ENCODE measurements around the gene KAT8. TPM values are rescaled to one million over a fixed set of nuclear protein-coding genes. Genes with fewer than 3 reads are reported as not detected.

The KAT8 gene
- total RNA-seq, 1 donor from 2014 or later = 33.5 TPM

DNA sequence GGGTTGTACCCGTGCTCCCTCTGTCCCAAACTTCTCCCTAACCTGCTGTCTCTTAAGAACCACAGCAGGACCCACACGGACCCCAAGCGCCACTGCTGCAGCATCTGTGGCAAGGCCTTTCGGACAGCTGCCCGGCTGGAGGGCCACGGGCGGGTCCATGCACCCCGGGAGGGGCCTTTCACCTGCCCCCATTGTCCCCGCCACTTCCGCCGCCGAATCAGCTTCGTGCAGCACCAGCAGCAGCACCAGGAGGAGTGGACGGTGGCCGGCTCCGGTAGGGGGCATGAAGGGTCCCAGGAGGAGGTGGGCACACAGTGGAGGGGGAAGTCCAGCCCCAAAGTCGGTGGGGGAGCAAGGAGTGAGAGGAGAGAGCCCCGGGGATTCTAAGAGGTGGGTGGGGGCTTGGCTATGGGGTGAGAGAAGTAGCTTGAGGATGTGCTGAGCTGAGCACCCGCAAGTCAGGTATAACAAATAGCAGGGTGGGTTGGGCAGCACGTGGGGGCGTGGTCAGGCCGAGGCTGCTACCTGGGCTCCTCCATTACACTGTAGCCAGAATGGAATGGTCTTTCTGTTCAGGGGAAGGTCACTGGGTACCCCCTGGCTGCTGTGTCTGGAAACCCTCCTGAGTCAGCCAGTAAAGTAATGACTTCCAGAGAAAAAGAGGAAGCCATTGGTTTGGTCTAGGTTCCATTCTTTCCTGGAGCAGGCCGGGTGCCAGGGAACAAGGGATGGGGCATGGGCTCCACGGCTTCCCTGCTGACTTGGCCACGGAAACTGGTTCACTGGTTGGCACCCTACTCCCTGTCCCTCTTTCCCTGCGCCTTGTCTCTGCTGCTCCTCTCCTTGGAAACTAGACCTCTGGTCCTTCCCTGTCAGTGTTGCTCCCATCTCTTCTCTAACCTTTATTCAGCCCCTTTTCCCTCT, 35.8 kb upstream of the KAT8 start:
- Mint-ChIP-seq H3K27me3 (ENCODE audit: low read depth, unreplicated experiment) (no peaks in the 10 kb centered on the region), H3K27ac (ENCODE audit: unreplicated experiment) (no peak overlapping the region), H3K4me1 (ENCODE audit: low read depth, unreplicated experiment) (no peaks in the 10 kb centered on the region), H3K9me3 (ENCODE audit: unreplicated experiment) (no peaks in the 10 kb centered on the region), H3K4me3 (ENCODE audit: unreplicated experiment) (no peak overlapping the region), H3K36me3 (ENCODE audit: low read depth, unreplicated experiment) (peaks cover 23% of the 10 kb centered on the region)
- peaks cover 8% of the 10 kb centered on the region for H3K4me1 ChIP-seq (ENCODE audit: insufficient read depth, low read length)
- no peak for DNase-seq (ENCODE audit: low read depth)
- TF ChIP-seq, protein P1, sequence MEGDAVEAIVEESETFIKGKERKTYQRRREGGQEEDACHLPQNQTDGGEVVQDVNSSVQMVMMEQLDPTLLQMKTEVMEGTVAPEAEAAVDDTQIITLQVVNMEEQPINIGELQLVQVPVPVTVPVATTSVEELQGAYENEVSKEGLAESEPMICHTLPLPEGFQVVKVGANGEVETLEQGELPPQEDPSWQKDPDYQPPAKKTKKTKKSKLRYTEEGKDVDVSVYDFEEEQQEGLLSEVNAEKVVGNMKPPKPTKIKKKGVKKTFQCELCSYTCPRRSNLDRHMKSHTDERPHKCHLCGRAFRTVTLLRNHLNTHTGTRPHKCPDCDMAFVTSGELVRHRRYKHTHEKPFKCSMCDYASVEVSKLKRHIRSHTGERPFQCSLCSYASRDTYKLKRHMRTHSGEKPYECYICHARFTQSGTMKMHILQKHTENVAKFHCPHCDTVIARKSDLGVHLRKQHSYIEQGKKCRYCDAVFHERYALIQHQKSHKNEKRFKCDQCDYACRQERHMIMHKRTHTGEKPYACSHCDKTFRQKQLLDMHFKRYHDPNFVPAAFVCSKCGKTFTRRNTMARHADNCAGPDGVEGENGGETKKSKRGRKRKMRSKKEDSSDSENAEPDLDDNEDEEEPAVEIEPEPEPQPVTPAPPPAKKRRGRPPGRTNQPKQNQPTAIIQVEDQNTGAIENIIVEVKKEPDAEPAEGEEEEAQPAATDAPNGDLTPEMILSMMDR (IDR thresholded peaks at IDR 0.05; ENCODE audit: insufficient read depth, low read depth, low read length) = no peak
- no peak for TF ChIP-seq EZH2 (IDR thresholded peaks at IDR 0.05; ENCODE audit: insufficient read depth, low read length)
- peaks cover 55% of the 10 kb centered on the region for H3K79me2 ChIP-seq (ENCODE audit: insufficient read depth, low read length)
- no peak overlapping the region for H3K9ac ChIP-seq (ENCODE audit: low read length)
- H3K36me3 ChIP-seq (ENCODE audit: insufficient read depth, low read length) = no peaks in the 10 kb centered on the region
- no peaks in the 10 kb centered on the region for H3K27me3 ChIP-seq (ENCODE audit: insufficient read depth, low read length)
- no peak overlapping the region for H3K27ac ChIP-seq (ENCODE audit: low read depth, low read length)
- H3K4me2 ChIP-seq (ENCODE audit: low read length) = no peak overlapping the region
- peaks cover 79% of the 10 kb centered on the region for H4K20me1 ChIP-seq (ENCODE audit: insufficient read depth, low read length)
- FAIRE-seq = no peak
- no peak overlapping the region for H2AFZ ChIP-seq (ENCODE audit: low read depth, low read length)
- no peak overlapping the region for H3K4me3 ChIP-seq (ENCODE audit: insufficient read depth, low read depth, low read length)
- H3K9me3 ChIP-seq (ENCODE audit: insufficient read depth, low read depth, low read length) = no peaks in the 10 kb centered on the region

DNA sequence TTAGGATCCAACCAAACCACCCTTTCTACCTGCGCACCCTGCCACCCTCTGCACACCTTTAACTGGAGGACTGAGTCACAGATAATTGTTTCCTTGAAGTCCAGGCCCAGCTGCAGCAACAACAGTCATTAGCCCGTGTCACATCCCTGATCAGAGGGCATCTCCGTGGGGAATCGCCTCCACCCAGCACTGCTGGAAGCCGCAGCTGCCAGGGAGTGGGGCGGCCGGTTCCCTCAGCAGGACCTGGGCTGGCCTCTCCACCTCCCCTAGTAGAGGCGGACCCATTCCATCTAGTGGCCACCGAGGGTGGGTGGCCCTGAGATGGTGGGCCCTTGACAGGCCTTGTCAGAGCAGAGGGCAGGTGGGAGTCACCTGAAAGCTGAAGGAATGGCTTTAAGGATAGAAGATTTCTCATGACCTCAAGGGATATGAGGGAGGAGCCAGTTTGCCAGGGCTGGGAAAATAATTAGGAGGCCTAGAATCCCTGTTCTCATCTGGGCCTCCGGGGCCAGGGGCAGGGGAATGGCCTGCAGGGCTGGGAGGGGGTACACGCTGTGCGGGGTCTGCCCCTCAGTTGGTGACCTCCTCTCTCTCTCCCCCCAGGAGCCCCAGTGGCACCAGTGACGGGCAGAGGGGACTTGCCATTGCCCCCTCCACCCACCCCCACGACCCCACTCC, 35.0 kb upstream of the KAT8 start:
- Histone ChIP-seq H3K79me2 (ENCODE audit: insufficient read depth, low read length) (peaks cover 47% of the 10 kb centered on the region), H3K9ac (ENCODE audit: low read length) (no peak overlapping the region), H3K9me3 (ENCODE audit: insufficient read depth, low read depth, low read length) (no peaks in the 10 kb centered on the region), H4K20me1 (ENCODE audit: insufficient read depth, low read length) (peaks cover 71% of the 10 kb centered on the region), H3K36me3 (ENCODE audit: insufficient read depth, low read length) (no peaks in the 10 kb centered on the region), H3K4me1 (ENCODE audit: insufficient read depth, low read length) (peaks cover 8% of the 10 kb centered on the region), H3K27ac (ENCODE audit: low read depth, low read length) (no peak overlapping the region), H2AFZ (ENCODE audit: low read depth, low read length) (no peak overlapping the region), H3K4me2 (ENCODE audit: low read length) (no peak overlapping the region), H3K4me3 (ENCODE audit: insufficient read depth, low read depth, low read length) (no peak overlapping the region), H3K27me3 (ENCODE audit: insufficient read depth, low read length) (no peaks in the 10 kb centered on the region)
- no peaks in the 10 kb centered on the region for H3K27me3 Mint-ChIP-seq (ENCODE audit: low read depth, unreplicated experiment)
- no peak overlapping the region for H3K27ac Mint-ChIP-seq (ENCODE audit: unreplicated experiment)
- no peak overlapping the region for H3K4me3 Mint-ChIP-seq (ENCODE audit: unreplicated experiment)
- DNase-seq (ENCODE audit: low read depth) = no peak
- TF ChIP-seq EZH2 (IDR thresholded peaks at IDR 0.05; ENCODE audit: insufficient read depth, low read length) = no peak
- TF ChIP-seq, protein P1 (IDR thresholded peaks at IDR 0.05; ENCODE audit: insufficient read depth, low read depth, low read length) = no peak
- no peaks in the 10 kb centered on the region for H3K9me3 Mint-ChIP-seq (ENCODE audit: unreplicated experiment)
- H3K4me1 Mint-ChIP-seq (ENCODE audit: low read depth, unreplicated experiment) = no peaks in the 10 kb centered on the region
- peaks cover 20% of the 10 kb centered on the region for H3K36me3 Mint-ChIP-seq (ENCODE audit: low read depth, unreplicated experiment)
- FAIRE-seq = no peak
